Ishikawa (cell line): ENCODE measurements around the gene FBLN1.

Source experiments
- EP300 ChIP-seq: IDR thresholded peaks from 2 replicates; pipeline ENCODE4 v1.6.1; 2012; ENCODE audit warnings: borderline replicate concordance
- TF ChIP-seq, protein P1 (sequence below): IDR thresholded peaks from 2 replicates; pipeline ENCODE4 v1.6.1; 2012; ENCODE audit warnings: low read depth, mild to moderate bottlenecking

DNA sequence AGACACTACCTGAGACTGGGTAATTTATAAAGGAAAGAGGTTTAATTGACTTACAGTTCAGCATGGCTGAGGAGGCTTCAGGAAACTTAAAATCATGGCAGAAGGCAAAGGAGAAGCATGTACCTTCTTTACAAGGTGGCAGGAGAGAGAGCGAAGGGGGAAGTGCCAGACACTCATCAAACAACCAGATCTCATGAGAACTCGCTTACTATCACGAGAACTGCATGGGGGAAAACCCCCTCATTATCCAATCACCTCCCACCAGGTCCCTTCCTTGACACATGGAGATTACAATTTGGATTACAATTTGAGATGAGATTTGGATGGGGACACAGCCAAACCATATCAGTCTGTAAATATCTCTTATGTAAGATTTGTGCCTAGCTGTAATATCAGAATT lies 118.0 kb downstream of the FBLN1 start:
- TF ChIP-seq, protein P1, sequence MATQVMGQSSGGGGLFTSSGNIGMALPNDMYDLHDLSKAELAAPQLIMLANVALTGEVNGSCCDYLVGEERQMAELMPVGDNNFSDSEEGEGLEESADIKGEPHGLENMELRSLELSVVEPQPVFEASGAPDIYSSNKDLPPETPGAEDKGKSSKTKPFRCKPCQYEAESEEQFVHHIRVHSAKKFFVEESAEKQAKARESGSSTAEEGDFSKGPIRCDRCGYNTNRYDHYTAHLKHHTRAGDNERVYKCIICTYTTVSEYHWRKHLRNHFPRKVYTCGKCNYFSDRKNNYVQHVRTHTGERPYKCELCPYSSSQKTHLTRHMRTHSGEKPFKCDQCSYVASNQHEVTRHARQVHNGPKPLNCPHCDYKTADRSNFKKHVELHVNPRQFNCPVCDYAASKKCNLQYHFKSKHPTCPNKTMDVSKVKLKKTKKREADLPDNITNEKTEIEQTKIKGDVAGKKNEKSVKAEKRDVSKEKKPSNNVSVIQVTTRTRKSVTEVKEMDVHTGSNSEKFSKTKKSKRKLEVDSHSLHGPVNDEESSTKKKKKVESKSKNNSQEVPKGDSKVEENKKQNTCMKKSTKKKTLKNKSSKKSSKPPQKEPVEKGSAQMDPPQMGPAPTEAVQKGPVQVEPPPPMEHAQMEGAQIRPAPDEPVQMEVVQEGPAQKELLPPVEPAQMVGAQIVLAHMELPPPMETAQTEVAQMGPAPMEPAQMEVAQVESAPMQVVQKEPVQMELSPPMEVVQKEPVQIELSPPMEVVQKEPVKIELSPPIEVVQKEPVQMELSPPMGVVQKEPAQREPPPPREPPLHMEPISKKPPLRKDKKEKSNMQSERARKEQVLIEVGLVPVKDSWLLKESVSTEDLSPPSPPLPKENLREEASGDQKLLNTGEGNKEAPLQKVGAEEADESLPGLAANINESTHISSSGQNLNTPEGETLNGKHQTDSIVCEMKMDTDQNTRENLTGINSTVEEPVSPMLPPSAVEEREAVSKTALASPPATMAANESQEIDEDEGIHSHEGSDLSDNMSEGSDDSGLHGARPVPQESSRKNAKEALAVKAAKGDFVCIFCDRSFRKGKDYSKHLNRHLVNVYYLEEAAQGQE: no peak
- TF ChIP-seq EP300: no peak
